Suprapubic skin (tissue), 4 donors: ENCODE data around the gene APOOL. TPM values are rescaled to one million over a fixed set of nuclear protein-coding genes. Genes with fewer than 3 reads are reported as not detected.

Experiments used
- DNase-seq, 2 donors: peaks; one replicate each; pipeline ENCODE4 v3.0.0-alpha.2; 2019; ENCODE audit warnings: low spot score in 2 of 2
- H3K27ac ChIP-seq: fragments of 200-600 bp; sonication (generic); one replicate; pipeline ENCODE4 v1.5.1; 2019
- H3K27me3 ChIP-seq: fragments of 200-600 bp; sonication (generic); one replicate; pipeline ENCODE4 v1.5.1; 2019
- H3K36me3 ChIP-seq: fragments of 200-600 bp; sonication (generic); one replicate; pipeline ENCODE4 v1.5.1; 2019
- H3K4me1 ChIP-seq: fragments of 200-600 bp; sonication (generic); one replicate; pipeline ENCODE4 v1.5.1; 2019
- H3K4me3 ChIP-seq: fragments of 200-600 bp; sonication (generic); one replicate; pipeline ENCODE4 v1.5.1; 2019; ENCODE audit warnings: mild to moderate bottlenecking
- H3K9me3 ChIP-seq: fragments of 200-600 bp; sonication (generic); one replicate; pipeline ENCODE4 v1.5.1; 2019
- CTCF ChIP-seq, 2 donors: fragments of 200-600 bp in 1 of 2; fragments of 450-650 bp in 1 of 2; sonication (generic) in 1 of 2; IDR thresholded peaks; one replicate each; pipeline ENCODE4 v1.5.1; 2016 to 2019; ENCODE audit warnings: antibody characterized with exemption in 2 of 2, mild to moderate bottlenecking in 1 of 2, moderate library complexity in 1 of 2
- EP300 ChIP-seq: sonication (generic); formaldehyde crosslinking; IDR thresholded peaks from one replicate; pipeline ENCODE4 v1.6.1; 2017; ENCODE audit warnings: antibody characterized with exemption
- POLR2A ChIP-seq, 2 donors: fragments of 450-650 bp; IDR thresholded peaks; one replicate each; pipeline ENCODE4 v1.6.1; 2017; ENCODE audit warnings: antibody characterized with exemption in 2 of 2, mild to moderate bottlenecking in 2 of 2, moderate library complexity in 2 of 2
- POLR2AphosphoS5 ChIP-seq, 3 donors: sonication (generic); formaldehyde crosslinking; IDR thresholded peaks; one replicate each; pipeline ENCODE4 v1.6.1; 2017; ENCODE audit warnings: antibody characterized with exemption in 3 of 3
- WGBS: methylation state at CpG from one replicate; pipeline ENCODE4 v1.1.5; 2018; 5-methylcytosine and 5-hydroxymethylcytosine counted together
- total RNA-seq, 4 donors: library from RNA; depleted of rRNA; stranded (reverse); fragments of >200 nt; gene quantifications; one replicate each; pipeline ENCODE4 v1.1.0, GENCODE V29; 2016

APOOL gene
- total RNA-seq, 4 donors from 2014 or later = 13.0 to 15.2 (median 14.0) TPM

DNA sequence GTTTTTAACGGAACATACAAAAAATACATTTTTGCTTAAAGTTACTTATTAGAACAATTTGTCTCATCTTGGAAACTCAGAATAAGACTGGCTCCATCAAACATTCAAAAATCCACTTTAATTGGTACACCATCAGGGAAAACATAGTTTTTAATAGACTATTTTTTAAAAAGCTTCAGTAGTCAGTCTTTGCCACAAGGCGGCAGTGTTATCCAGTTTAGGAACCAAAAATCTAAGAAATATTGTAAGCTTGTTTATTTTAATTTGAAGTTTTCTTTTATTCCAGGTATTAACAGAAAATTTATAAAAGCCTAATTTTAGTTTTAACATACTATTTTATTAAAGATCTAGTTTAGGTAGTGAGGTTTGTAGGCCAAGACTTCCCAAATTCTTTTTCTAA is 107.7 kb downstream of the APOOL start:
- TF ChIP-seq EP300 (no peak), POLR2AphosphoS5 (IDR thresholded peaks at IDR 0.05) (no peak), POLR2A (IDR thresholded peaks at IDR 0.05) (no peak), CTCF (IDR thresholded peaks at IDR 0.05) (peak in 1 of 2 donors; percentile 33)
- Histone ChIP-seq H3K27ac (no peak overlapping the region), H3K9me3 (no peaks in the 10 kb centered on the region), H3K4me3 (no peak overlapping the region), H3K36me3 (no peaks in the 10 kb centered on the region), H3K27me3 (no peaks in the 10 kb centered on the region), H3K4me1 (no peaks in the 10 kb centered on the region)
- DNase-seq = no peak
- 29% methylated on average over 2 of the region's 2 CpGs for WGBS

GRCh38 chrX:85112293-85112692 is 108.6 kb downstream of the APOOL start:
- Histone ChIP-seq H3K27me3 (no peaks in the 10 kb centered on the region), H3K27ac (no peak overlapping the region), H3K4me3 (no peak overlapping the region), H3K9me3 (no peaks in the 10 kb centered on the region), H3K36me3 (no peaks in the 10 kb centered on the region), H3K4me1 (no peaks in the 10 kb centered on the region)
- TF ChIP-seq CTCF (IDR thresholded peaks at IDR 0.05) (no peak), EP300 (no peak), POLR2AphosphoS5 (IDR thresholded peaks at IDR 0.05) (no peak), POLR2A (IDR thresholded peaks at IDR 0.05) (no peak)
- DNase-seq = no peak
- WGBS = 64% methylated on average over 9 of the region's 9 CpGs

DNA sequence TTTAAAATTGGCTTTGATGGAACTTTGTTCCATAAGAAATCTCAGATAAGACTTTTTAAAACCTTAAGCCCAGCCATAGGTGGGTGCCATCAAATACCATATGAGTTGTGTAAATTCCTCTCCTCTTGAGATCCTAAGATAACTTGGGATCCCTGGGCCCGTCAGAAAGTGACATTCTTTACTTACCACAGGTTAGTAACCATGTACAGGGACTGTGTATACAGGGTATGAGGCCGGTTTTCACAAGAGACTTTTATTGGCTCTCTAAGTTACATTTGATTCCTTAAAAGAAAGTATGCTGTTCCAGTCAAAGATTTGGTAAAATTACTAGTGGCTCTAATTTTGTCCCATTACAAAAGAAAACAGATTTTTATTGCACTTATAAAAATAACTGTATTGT is 110.1 kb downstream of the APOOL start:
- Histone ChIP-seq H3K4me1 (no peaks in the 10 kb centered on the region), H3K27ac (no peak overlapping the region), H3K36me3 (no peaks in the 10 kb centered on the region), H3K27me3 (no peaks in the 10 kb centered on the region), H3K9me3 (no peaks in the 10 kb centered on the region), H3K4me3 (no peak overlapping the region)
- TF ChIP-seq CTCF (IDR thresholded peaks at IDR 0.05) (no peak), POLR2AphosphoS5 (IDR thresholded peaks at IDR 0.05) (no peak), EP300 (no peak), POLR2A (IDR thresholded peaks at IDR 0.05) (no peak)
- 63% methylated on average over 2 of the region's 2 CpGs for WGBS
- no peak for DNase-seq

DNA sequence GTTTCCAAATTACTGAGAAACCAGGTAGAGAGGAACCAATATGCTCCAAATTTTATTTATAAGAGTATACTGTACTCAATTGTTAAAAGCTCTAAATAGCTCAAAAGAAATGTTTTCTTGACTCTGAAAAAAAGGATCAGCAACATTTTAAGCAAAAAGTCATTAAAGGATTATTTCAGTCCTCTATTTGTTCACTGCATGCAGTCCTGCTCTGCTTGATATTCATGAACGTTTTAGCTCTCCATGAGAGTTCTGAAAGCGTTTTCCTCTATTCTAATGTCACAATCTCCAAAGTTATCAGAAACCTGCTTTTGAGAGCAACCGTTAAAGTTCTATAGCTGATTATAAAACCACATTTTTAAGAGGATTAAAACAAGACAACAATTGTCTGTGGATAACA is 110.5 kb downstream of the APOOL start:
- H3K9me3 ChIP-seq = no peaks in the 10 kb centered on the region
- H3K36me3 ChIP-seq = no peaks in the 10 kb centered on the region
- TF ChIP-seq EP300 (no peak), POLR2A (IDR thresholded peaks at IDR 0.05) (no peak), CTCF (IDR thresholded peaks at IDR 0.05) (no peak), POLR2AphosphoS5 (IDR thresholded peaks at IDR 0.05) (no peak)

DNA sequence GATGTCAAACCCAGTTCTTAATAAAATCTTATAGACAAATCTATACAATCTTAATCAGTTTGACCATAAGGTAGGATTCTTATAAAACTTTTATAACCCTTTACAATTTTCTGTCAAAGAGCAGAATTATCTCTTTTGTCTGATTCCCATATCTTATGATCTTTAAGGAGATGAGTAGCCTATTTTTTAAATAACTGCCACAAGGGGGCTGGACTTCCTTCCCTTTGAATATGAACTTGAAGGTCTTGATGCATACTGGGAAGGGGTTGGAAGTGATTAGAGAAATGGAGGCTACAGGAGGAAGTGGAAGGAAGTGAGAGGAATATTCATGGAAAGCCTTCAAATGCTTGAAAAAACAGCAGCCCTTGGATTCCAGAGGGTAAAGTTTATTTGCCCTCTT is 111.1 kb downstream of the APOOL start:
- no peaks in the 10 kb centered on the region for H3K9me3 ChIP-seq
- no peaks in the 10 kb centered on the region for H3K27me3 ChIP-seq
- no peak overlapping the region for H3K4me3 ChIP-seq
- no peaks in the 10 kb centered on the region for H3K36me3 ChIP-seq
- no peaks in the 10 kb centered on the region for H3K4me1 ChIP-seq
- TF ChIP-seq POLR2A (IDR thresholded peaks at IDR 0.05) = no peak
- no peak for TF ChIP-seq EP300
- TF ChIP-seq POLR2AphosphoS5 (IDR thresholded peaks at IDR 0.05) = no peak
- TF ChIP-seq CTCF (IDR thresholded peaks at IDR 0.05) = no peak
- no peak overlapping the region for H3K27ac ChIP-seq
- no peak for DNase-seq

More for the DNA sequence above, 110.5 kb downstream of the APOOL start:
- Histone ChIP-seq H3K27ac (no peak overlapping the region), H3K27me3 (no peaks in the 10 kb centered on the region), H3K4me1 (no peaks in the 10 kb centered on the region), H3K4me3 (no peak overlapping the region)
- 71% methylated on average over 3 of the region's 3 CpGs for WGBS
- no peak for DNase-seq
